HG03342 (cell line): ENCODE measurements around the gene PPP1R16B.
"Not testable (repeated sequence)": the region's sequence is repeated elsewhere in the genome, so short reads cannot be mapped to it uniquely, and the experiment has no call there.

ENCODE experiments used
- ATAC-seq: cut with Tn5 transposase; IDR thresholded peaks from one replicate; pipeline ENCODE4 v1.9.1; 2021; ENCODE audit warnings: mild to moderate bottlenecking, moderate library complexity; ENCODE audit not compliant: unreplicated experiment

The PPP1R16B gene

GRCh38 chr20:38930242-38930569, 124.7 kb downstream of the PPP1R16B start:
- no peak for ATAC-seq

GRCh38 chr20:38931984-38932383, 126.5 kb downstream of the PPP1R16B start:
- ATAC-seq: no peak

GRCh38 chr20:38932457-38933120, 127.1 kb downstream of the PPP1R16B start:
- ATAC-seq: no peak

GRCh38 chr20:38934530-38934929, 129.0 kb downstream of the PPP1R16B start:
- ATAC-seq: no peak

GRCh38 chr20:38935285-38935684, 129.8 kb downstream of the PPP1R16B start:
- ATAC-seq: no peak

- ATAC-seq: no peak
These were observed 130.5 kb downstream of the PPP1R16B start for GRCh38 chr20:38935967-38936407.

GRCh38 chr20:38937000-38937399, 131.5 kb downstream of the PPP1R16B start:
- ATAC-seq: no peak

GRCh38 chr20:38937978-38938473, 132.5 kb downstream of the PPP1R16B start:
- no peak for ATAC-seq

GRCh38 chr20:38939686-38940085, 134.2 kb downstream of the PPP1R16B start:
- no peak for ATAC-seq

GRCh38 chr20:38940644-38941043, 135.1 kb downstream of the PPP1R16B start:
- no peak for ATAC-seq

- ATAC-seq: no peak
These were observed 136.4 kb downstream of the PPP1R16B start for GRCh38 chr20:38941726-38942389.

- no peak for ATAC-seq
These were observed 139.5 kb downstream of the PPP1R16B start for GRCh38 chr20:38945012-38945411.

- no peak for ATAC-seq
These were observed 141.3 kb downstream of the PPP1R16B start for GRCh38 chr20:38946836-38947235.

- ATAC-seq: no peak
These were observed 142.4 kb downstream of the PPP1R16B start for GRCh38 chr20:38947931-38948362.

GRCh38 chr20:38950254-38950653, 144.8 kb downstream of the PPP1R16B start:
- no peak for ATAC-seq

- no peak for ATAC-seq
These were observed 146.1 kb downstream of the PPP1R16B start for GRCh38 chr20:38951611-38952010.

- ATAC-seq: no peak
These were observed 146.7 kb downstream of the PPP1R16B start for GRCh38 chr20:38952153-38952552.

- no peak for ATAC-seq
These were observed 148.3 kb downstream of the PPP1R16B start for GRCh38 chr20:38953630-38954340.

- no peak for ATAC-seq
These were observed 151.9 kb downstream of the PPP1R16B start for GRCh38 chr20:38957235-38957876.

GRCh38 chr20:38957915-38958485, 152.5 kb downstream of the PPP1R16B start:
- no peak for ATAC-seq

- not testable (repeated sequence) for ATAC-seq
These were observed 154.7 kb downstream of the PPP1R16B start for GRCh38 chr20:38960187-38960687.
